ENCODE results near the gene NAV2. TPM values are rescaled to one million over a fixed set of nuclear protein-coding genes. Genes with fewer than 3 reads are reported as not detected.

NAV2 gene
- total RNA-seq, 1 experiment from 2014 or later = 46.3 TPM

DNA sequence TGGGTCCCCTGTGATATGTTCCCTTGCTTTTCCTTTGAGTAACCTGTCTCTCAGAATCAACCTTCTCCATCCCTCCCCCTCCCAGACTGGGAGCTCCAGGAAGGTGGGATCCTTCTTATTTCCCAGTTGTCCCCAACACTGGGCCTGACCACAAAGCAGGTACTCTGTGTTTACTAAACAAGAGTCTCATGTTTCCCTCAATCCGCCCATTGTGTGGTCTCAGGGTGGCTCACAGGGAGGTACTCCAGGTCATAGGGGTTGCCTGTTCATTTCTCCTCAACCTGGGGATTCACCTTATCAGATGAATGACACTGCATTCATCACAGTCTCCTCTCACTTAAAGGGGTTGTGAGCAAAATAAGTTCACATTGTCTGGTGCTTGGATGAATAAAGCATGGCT is 26.4 kb upstream of the NAV2 start:
- Histone ChIP-seq H3K9ac (ENCODE audit: extremely low read depth, insufficient read length, low read length) (no peak overlapping the region), H4K91ac (ENCODE audit: insufficient read length, low read depth, low read length) (no peak overlapping the region), H2BK20ac (ENCODE audit: low read depth, low read length, poor library complexity, severe bottlenecking) (no peak overlapping the region), H3K23ac (ENCODE audit: insufficient read length, low read depth, low read length) (no peak overlapping the region), H3K79me1 (ENCODE audit: insufficient read depth, low read depth, low read length, poor library complexity, severe bottlenecking) (no peaks in the 10 kb centered on the region), H2BK5ac (ENCODE audit: insufficient read length, low read length) (no peak overlapping the region), H2BK15ac (ENCODE audit: low read depth, low read length) (no peak overlapping the region), H4K5ac (ENCODE audit: insufficient read length, low read depth, low read length) (no peak overlapping the region), H3K9me3 (ENCODE audit: control insufficient read depth, low read depth, low read length) (no peaks in the 10 kb centered on the region), H3K14ac (ENCODE audit: insufficient read depth, low read length) (no peak overlapping the region), H3K56ac (ENCODE audit: insufficient read length, low read depth, low read length) (no peak overlapping the region), H2AFZ (ENCODE audit: low read length) (no peak overlapping the region), H3K79me2 (ENCODE audit: insufficient read depth, low read length) (no peaks in the 10 kb centered on the region; the same call in 1 of the 2 replicates), H2BK120ac (ENCODE audit: low read depth, low read length, poor library complexity, severe bottlenecking) (no peak overlapping the region), H3T11ph (ENCODE audit: low read length) (no peak overlapping the region), H4K20me1 (ENCODE audit: control insufficient read depth, insufficient read depth, insufficient read length) (no peaks in the 10 kb centered on the region), H2BK12ac (ENCODE audit: insufficient read length, low read depth, low read length) (no peak overlapping the region), H3K27ac (ENCODE audit: insufficient read length, low read depth, low read length) (no peak overlapping the region), H3K4me2 (ENCODE audit: insufficient read depth, insufficient read length, low read length) (no peak overlapping the region), H3K27me3 (ENCODE audit: insufficient read depth, low read length) (no peaks in the 10 kb centered on the region; the same call in 1 of the 2 replicates), H3K23me2 (ENCODE audit: insufficient read length, low read depth, low read length, poor library complexity, severe bottlenecking) (no peaks in the 10 kb centered on the region), H4K8ac (replicated peaks; ENCODE audit: insufficient read length, low read depth, low read length) (no peak overlapping the region), H2AK5ac (ENCODE audit: insufficient read length, low read length) (no peak overlapping the region), H3K18ac (ENCODE audit: insufficient read length, low read depth, low read length) (no peak overlapping the region), H3K4me1 (ENCODE audit: insufficient read depth, low read length) (no peaks in the 10 kb centered on the region), H3K4ac (ENCODE audit: low read depth, low read length) (no peak overlapping the region)
- TF ChIP-seq, protein P1, sequence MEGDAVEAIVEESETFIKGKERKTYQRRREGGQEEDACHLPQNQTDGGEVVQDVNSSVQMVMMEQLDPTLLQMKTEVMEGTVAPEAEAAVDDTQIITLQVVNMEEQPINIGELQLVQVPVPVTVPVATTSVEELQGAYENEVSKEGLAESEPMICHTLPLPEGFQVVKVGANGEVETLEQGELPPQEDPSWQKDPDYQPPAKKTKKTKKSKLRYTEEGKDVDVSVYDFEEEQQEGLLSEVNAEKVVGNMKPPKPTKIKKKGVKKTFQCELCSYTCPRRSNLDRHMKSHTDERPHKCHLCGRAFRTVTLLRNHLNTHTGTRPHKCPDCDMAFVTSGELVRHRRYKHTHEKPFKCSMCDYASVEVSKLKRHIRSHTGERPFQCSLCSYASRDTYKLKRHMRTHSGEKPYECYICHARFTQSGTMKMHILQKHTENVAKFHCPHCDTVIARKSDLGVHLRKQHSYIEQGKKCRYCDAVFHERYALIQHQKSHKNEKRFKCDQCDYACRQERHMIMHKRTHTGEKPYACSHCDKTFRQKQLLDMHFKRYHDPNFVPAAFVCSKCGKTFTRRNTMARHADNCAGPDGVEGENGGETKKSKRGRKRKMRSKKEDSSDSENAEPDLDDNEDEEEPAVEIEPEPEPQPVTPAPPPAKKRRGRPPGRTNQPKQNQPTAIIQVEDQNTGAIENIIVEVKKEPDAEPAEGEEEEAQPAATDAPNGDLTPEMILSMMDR (conservative IDR thresholded peaks at IDR 0.05) = no peak
- no CpG with 5 or more reads among the region's 1 CpG for WGBS (ENCODE audit: extremely low coverage, insufficient read length, low lambda C conversion rate)
- Mint-ChIP-seq H3K27me3 (ENCODE audit: low read depth) (peaks cover 8% of the 10 kb centered on the region), H3K36me3 (ENCODE audit: insufficient read depth in 1 of 3, low read depth in 3 of 3) (no peaks in the 10 kb centered on the region), H3K4me3 (no peak overlapping the region), H3K4me1 (peaks cover 10 to 14% of the 10 kb centered on the region in 2 experiments), H3K9me3 (no peaks in the 10 kb centered on the region), H3K27ac (peak overlapping the region in 1 of 3 experiments; percentile 26; a peak in 2 of 7 replicates)
- no peak for DNase-seq
